ENCODE results near the gene QSER1.
"Not testable (repeated sequence)": the region's sequence is repeated elsewhere in the genome, so short reads cannot be mapped to it uniquely, and the experiment has no call there.

QSER1 gene

GRCh38 chr11:32855601-32856000 is 37.0 kb upstream of the QSER1 start:
- no peak for DNase-seq (ENCODE audit: low read depth)
- no peak overlapping the region for H3K4me3 ChIP-seq (ENCODE audit: control insufficient read depth, low read depth, low read length)
- TF ChIP-seq CTCF (conservative IDR thresholded peaks at IDR 0.05; ENCODE audit: control insufficient read depth, insufficient read depth, low read depth, low read length): no peak

- peak; percentile 18 for TF ChIP-seq CTCF (conservative IDR thresholded peaks at IDR 0.05; ENCODE audit: control insufficient read depth, insufficient read depth, low read depth, low read length)
- DNase-seq (ENCODE audit: low read depth): no peak
- H3K4me3 ChIP-seq (ENCODE audit: control insufficient read depth, low read depth, low read length): no peak overlapping the region
Observed at GRCh38 chr11:32858731-32859130, 33.9 kb upstream of the QSER1 start.

GRCh38 chr11:32861850-32862577 is 30.6 kb upstream of the QSER1 start:
- H3K4me3 ChIP-seq (ENCODE audit: control insufficient read depth, low read depth, low read length): no peak overlapping the region
- DNase-seq (ENCODE audit: low read depth): no peak
- TF ChIP-seq CTCF (conservative IDR thresholded peaks at IDR 0.05; ENCODE audit: control insufficient read depth, insufficient read depth, low read depth, low read length): no peak

GRCh38 chr11:32864555-32864954 is 28.1 kb upstream of the QSER1 start:
- H3K4me3 ChIP-seq (ENCODE audit: control insufficient read depth, low read depth, low read length): no peak overlapping the region
- no peak for DNase-seq (ENCODE audit: low read depth)
- no peak for TF ChIP-seq CTCF (conservative IDR thresholded peaks at IDR 0.05; ENCODE audit: control insufficient read depth, insufficient read depth, low read depth, low read length)

GRCh38 chr11:32868752-32869151 is 23.9 kb upstream of the QSER1 start:
- not testable (repeated sequence) for H3K4me3 ChIP-seq (ENCODE audit: control insufficient read depth, low read depth, low read length); DNase-seq (ENCODE audit: low read depth)

GRCh38 chr11:32870676-32871075 is 21.9 kb upstream of the QSER1 start:
- peak; percentile 36 for TF ChIP-seq CTCF (conservative IDR thresholded peaks at IDR 0.05; ENCODE audit: control insufficient read depth, insufficient read depth, low read depth, low read length)
- DNase-seq (ENCODE audit: low read depth): no peak
- H3K4me3 ChIP-seq (ENCODE audit: control insufficient read depth, low read depth, low read length): no peak overlapping the region

GRCh38 chr11:32874132-32874531 is 18.5 kb upstream of the QSER1 start:
- H3K4me3 ChIP-seq (ENCODE audit: control insufficient read depth, low read depth, low read length): no peak overlapping the region
- DNase-seq (ENCODE audit: low read depth): no peak
- no peak for TF ChIP-seq CTCF (conservative IDR thresholded peaks at IDR 0.05; ENCODE audit: control insufficient read depth, insufficient read depth, low read depth, low read length)

All from fibroblast of mammary gland (primary cell).